ENCODE data around the gene TMEM100. TPM values are rescaled to one million over a fixed set of nuclear protein-coding genes. Genes with fewer than 3 reads are reported as not detected.

Gene TMEM100
- total and polyA plus RNA-seq, 2 of the 8 experiments (the other 6 are each of a cell fraction or from before 2014, with no cell fraction given) = 0.36 to 0.48 TPM

GRCh38 chr17:55673743-55674506 lies 48.7 kb downstream of the TMEM100 start (continued):
- TF ChIP-seq EGR1 (IDR thresholded peaks at IDR 0.05; ENCODE audit: borderline replicate concordance, low read depth, low read length) = no peak
- TF ChIP-seq SP4 (IDR thresholded peaks at IDR 0.05; ENCODE audit: low read length) = no peak
- no peak for TF ChIP-seq POU5F1 (IDR thresholded peaks at IDR 0.05; ENCODE audit: low read depth, low read length)
- no peak for TF ChIP-seq TBP (IDR thresholded peaks at IDR 0.05; ENCODE audit: low read depth, low read length)
- TF ChIP-seq RXRA (IDR thresholded peaks at IDR 0.05; ENCODE audit: insufficient read depth, low read depth, low read length) = no peak
- no peak for TF ChIP-seq GABPA (IDR thresholded peaks at IDR 0.05; ENCODE audit: borderline replicate concordance, insufficient read depth, low read length)
- TF ChIP-seq CBX5 (IDR thresholded peaks at IDR 0.05; ENCODE audit: low read depth, low read length) = no peak
- no peak for TF ChIP-seq JUND (IDR thresholded peaks at IDR 0.05; ENCODE audit: low read length)

Measured in H1 (cell line).